Measurements from ENCODE around the gene UBE2G1. TPM values are rescaled to one million over a fixed set of nuclear protein-coding genes. Genes with fewer than 3 reads are reported as not detected.

The UBE2G1 gene
- total RNA-seq, 2 donors from 2014 or later: 38.8 to 47.7 TPM

DNA sequence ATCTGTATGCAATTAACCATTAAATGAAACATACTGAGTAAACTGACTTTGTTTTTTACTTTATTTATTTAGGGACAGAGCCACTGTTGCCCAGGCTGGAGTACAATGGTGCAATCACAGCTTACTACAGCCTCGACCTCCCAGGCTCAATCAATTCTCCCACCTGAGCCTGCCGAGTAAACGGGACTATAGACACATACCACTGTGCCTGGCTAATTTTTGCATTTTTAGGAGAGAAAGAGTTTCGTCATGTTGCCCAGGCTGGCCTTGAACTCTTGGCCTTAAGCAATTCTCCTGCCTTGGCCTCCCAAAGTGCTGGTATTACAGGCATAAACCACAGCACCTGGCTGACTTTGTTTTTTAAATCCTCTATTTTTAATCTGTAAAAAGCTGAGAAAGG is 145.3 kb downstream of the UBE2G1 start:
- Histone ChIP-seq H3K27ac (peak overlapping the region; percentile 59 to 61), H3K27me3 (replicated peaks; ENCODE audit: insufficient read depth) (no peaks in the 10 kb centered on the region), H3K4me1 (ENCODE audit: control insufficient read depth in 1 of 2, low read depth in 2 of 2) (peaks cover 0 to 17% of the 10 kb centered on the region in 2 donors), H3K9me3 (no peaks in the 10 kb centered on the region), H3K4me3 (no peak overlapping the region), H3K36me3 (no peaks in the 10 kb centered on the region)
- TF ChIP-seq, protein P1, sequence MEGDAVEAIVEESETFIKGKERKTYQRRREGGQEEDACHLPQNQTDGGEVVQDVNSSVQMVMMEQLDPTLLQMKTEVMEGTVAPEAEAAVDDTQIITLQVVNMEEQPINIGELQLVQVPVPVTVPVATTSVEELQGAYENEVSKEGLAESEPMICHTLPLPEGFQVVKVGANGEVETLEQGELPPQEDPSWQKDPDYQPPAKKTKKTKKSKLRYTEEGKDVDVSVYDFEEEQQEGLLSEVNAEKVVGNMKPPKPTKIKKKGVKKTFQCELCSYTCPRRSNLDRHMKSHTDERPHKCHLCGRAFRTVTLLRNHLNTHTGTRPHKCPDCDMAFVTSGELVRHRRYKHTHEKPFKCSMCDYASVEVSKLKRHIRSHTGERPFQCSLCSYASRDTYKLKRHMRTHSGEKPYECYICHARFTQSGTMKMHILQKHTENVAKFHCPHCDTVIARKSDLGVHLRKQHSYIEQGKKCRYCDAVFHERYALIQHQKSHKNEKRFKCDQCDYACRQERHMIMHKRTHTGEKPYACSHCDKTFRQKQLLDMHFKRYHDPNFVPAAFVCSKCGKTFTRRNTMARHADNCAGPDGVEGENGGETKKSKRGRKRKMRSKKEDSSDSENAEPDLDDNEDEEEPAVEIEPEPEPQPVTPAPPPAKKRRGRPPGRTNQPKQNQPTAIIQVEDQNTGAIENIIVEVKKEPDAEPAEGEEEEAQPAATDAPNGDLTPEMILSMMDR (IDR thresholded peaks at IDR 0.05): no peak
- DNase-seq (ENCODE audit: low spot score): no peak
- no peak for ATAC-seq (ENCODE audit: insufficient number of reproducible peaks, low FRiP score, low read depth)

DNA sequence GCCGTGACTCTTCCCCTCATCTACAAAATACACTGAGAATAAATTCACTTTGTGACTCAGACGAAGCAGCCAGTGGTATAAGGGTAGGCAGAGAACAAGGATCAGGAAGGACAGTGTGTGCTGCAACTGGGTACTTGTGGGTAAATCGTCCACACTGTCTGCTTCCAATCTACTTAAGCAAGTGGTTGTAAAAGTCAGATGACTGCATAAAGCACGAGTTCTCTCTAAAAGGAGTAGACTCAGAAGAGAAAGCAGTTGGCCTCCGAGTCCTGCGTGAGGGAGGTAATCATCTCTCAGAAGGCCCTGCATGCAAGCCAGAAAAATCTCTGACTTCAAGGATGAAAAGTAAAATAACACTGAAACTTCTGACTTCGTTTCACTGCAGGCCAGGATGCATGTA is 145.8 kb downstream of the UBE2G1 start:
- ATAC-seq (ENCODE audit: insufficient number of reproducible peaks, low FRiP score, low read depth): peak; percentile 43
- peak overlapping the region; percentile 59 to 61 for H3K27ac ChIP-seq
- peak overlapping the region; percentile 36 for H3K4me3 ChIP-seq
- no peaks in the 10 kb centered on the region for H3K36me3 ChIP-seq
- TF ChIP-seq, protein P1 (IDR thresholded peaks at IDR 0.05): no peak
- peaks cover 3 to 22% of the 10 kb centered on the region in 2 donors for H3K4me1 ChIP-seq (ENCODE audit: control insufficient read depth in 1 of 2, low read depth in 2 of 2)
- no peak for DNase-seq (ENCODE audit: low spot score)
- H3K9me3 ChIP-seq: no peaks in the 10 kb centered on the region
- H3K27me3 ChIP-seq (replicated peaks; ENCODE audit: insufficient read depth): no peaks in the 10 kb centered on the region

Other genes starting within 250 kb of the UBE2G1 start
- gene ZZEF1, start 223.6 kb downstream of the UBE2G1 start, total RNA-seq: 100 to 1,000 TPM in 1 of 2 donors, 10 to 100 TPM in 1; 81.0 to 117 TPM
- 10 to 100 TPM; 28.5 to 29.8 TPM for gene CYB5D2, start 223.5 kb downstream of the UBE2G1 start, total RNA-seq
- 10 to 100 TPM; 36.8 to 40.4 TPM for gene ANKFY1, start 102.7 kb downstream of the UBE2G1 start, total RNA-seq
- 1 to 10 TPM in 1 of 2 donors, not detected in 1; 1.9 TPM for gene SPNS3, start 67.3 kb upstream of the UBE2G1 start, total RNA-seq
- gene SPNS2, start 132.2 kb upstream of the UBE2G1 start, total RNA-seq: 10 to 100 TPM in 1 of 2 donors, 1 to 10 TPM in 1; 9.1 to 23.9 TPM
- 10 to 100 TPM; 47.4 to 92.6 TPM for gene MYBBP1A, start 188.7 kb upstream of the UBE2G1 start, total RNA-seq
- gene GGT6, start 193.9 kb upstream of the UBE2G1 start, total RNA-seq: not detected
- 1 to 10 TPM; 2.6 to 2.8 TPM for gene SMTNL2, start 217.9 kb upstream of the UBE2G1 start, total RNA-seq

Measured in thoracic aorta (tissue), 2 donors.